Measurements from ENCODE around the gene FAM47E.
"Not testable (repeated sequence)": the region's sequence is repeated elsewhere in the genome, so short reads cannot be mapped to it uniquely, and the experiment has no call there.

Gene FAM47E

DNA sequence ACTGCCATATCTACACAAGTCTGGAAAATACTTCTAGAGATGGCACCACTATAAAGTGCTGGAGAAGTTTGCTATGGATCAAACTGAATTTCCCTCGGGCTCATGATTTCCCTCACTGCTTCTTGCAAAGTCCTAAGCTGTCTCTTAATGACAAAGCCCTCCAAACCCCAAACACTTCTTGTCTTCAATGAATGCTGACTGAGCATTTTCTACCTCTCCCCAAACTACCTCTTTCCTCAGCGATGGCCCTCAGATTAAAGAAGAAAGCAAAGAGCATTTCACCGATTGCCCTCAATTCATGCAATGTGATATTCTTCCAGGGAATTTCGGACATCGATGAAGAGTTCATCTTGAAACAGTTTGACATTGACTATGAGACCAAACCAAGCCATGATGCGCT is 19.7 kb downstream of the FAM47E start:
- no peak for DNase-seq

DNA sequence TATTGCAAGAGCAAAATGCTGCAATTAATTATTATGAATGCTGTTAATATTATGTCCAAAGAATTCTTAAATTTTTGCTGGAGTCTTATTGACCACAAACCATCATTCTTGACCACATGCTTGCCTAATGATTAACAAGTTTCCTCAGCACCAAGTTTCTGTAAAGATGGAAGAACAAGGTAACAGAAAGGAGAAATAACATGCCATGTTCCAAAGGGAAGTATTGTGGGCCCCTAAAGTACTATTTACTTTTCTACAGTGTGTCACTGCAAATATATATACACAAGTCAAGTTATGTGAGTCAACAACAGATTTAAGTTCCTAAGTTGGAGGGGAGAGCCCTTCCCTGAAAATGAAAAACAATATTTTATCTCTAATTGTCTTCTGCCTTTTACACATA is 20.6 kb downstream of the FAM47E start:
- no peak for DNase-seq

DNA sequence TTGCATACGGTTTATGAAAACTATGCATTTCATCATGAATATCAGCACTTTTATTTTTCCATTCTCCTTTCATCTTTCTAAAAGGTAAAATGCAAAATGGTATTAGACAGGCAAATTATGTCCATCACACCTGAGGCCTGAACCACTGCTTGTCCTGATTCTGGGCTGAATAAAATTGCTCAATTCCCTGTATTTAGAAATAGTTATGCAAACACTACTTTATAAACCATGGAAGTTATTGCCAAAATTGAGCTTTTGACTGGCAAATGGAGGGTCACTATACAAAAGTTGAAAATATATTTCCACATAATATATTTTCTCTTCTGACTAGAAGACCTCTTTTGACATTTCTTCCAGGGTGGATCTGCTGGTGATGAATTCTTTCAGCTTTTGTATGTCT is 21.1 kb downstream of the FAM47E start:
- DNase-seq = no peak

DNA sequence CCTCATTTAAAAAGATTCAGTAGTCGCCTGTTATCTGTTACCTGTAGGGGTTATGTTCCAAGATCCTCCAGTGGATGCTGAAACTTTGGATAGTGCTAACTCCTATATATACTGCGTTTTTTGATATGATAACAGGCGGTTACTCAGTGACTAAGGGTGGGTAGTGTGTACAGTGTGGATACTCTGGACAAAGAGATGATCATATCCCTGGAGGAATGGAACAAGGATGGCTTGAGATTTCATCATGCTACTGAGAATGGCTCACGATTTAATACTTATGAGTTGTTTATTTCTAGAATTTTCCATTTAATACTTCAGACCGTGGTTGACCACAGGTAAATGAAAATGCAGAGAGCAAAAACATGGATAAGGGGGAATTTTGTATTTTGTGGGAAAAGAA is 21.5 kb downstream of the FAM47E start:
- DNase-seq = no peak

DNA sequence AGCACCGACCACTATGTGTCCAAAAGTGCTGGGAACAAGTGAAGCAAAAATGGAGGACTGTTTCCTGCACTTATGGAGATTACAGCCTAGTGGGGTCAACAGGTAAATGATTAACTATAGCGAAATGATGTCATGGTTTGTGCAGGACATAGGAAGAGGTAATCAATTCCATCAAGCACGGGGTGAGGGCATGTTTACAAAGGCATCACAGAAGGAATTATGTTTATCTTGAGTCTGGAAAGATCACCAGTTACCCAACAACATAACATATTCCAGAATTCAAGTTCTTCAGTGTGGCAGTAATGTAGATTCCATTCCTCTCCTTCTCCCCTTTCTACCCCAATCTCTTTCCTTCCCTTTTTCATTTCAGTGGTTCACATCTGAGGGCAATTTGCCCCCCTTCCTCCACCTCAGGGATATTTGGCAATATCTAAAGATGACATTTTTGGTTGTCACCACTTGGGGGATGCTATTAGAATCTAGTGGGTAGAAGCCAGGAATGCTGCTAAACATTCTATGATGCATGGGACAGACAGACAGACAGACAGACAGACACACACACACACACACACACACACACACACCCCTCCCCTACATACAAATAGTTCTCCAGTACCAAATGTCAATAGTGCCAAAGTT is 24.1 kb downstream of the FAM47E start:
- DNase-seq = no peak

DNA sequence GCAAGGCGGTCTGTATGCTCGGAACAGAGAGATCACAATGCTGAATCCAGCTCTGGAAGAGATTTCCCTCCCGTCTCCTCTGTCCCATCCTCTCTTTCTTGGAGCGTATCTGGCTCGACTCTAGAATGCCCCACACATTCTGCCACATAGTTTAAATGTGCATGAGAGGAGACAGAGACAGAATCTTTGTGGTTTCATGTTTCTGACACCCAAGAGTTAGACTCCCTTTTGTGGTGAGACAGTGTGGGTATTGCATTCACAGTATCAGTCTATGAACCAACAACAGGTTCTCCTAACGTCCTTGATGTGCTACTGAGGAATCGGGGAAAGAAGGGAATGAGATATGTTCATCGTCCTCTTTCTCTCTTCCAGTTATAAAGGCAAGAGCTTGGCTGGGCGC is 25.3 kb downstream of the FAM47E start:
- no peak for DNase-seq

DNA sequence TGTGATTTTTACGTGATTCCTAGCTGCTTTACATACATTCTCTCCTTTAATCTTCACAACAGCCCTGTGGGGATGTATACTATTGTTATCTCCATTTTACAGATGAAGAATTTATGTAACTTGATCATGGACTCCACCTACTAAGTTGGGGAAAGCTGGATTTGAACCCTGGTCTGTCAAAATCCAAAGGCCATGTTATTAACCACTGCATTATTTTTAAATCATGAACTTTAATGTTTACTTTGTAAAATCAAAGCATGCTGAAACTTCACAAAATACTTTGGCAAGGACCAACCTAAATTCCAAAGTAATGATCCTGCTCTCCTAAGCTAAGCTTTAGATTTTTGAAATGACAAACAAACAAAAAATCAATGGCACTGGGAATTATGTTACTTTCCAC is 26.1 kb downstream of the FAM47E start:
- DNase-seq = no peak

DNA sequence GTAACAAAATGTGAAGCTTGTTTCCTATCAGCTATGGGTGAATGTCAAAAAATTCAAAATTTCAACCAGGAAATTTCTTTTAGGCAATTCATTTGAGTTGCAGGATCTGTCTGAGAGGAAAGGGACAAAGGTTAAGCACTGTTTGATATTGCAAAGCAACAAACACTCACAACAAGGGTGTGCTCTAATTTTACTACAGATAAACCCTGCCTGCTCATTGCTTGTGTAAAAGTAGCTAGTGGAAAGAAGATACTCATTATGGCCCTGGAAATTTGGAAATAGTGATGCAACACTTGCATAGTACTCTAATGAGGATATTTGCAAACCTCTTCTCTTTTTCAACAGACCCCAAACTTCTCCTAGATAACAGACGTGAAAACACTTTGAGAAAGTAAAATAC is 27.1 kb downstream of the FAM47E start:
- DNase-seq = no peak

DNA sequence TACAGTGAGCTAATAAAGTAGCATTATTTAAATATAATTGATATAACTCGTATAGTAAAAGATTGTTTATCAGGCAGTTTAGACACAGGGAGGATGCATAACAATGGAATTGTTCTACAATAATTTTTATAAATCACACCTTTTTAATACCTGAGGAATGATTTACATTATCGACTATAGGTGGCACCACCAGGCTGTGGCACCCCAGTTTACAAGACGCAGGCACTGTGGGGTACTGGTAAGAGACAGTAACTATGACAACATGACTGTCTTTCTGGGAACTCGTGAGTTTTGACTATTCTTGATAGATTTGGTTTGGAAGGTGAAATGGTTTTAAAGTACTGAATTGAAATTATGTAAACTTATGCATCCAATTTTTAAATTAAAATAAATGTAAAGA is 27.9 kb downstream of the FAM47E start:
- no peak for DNase-seq

DNA sequence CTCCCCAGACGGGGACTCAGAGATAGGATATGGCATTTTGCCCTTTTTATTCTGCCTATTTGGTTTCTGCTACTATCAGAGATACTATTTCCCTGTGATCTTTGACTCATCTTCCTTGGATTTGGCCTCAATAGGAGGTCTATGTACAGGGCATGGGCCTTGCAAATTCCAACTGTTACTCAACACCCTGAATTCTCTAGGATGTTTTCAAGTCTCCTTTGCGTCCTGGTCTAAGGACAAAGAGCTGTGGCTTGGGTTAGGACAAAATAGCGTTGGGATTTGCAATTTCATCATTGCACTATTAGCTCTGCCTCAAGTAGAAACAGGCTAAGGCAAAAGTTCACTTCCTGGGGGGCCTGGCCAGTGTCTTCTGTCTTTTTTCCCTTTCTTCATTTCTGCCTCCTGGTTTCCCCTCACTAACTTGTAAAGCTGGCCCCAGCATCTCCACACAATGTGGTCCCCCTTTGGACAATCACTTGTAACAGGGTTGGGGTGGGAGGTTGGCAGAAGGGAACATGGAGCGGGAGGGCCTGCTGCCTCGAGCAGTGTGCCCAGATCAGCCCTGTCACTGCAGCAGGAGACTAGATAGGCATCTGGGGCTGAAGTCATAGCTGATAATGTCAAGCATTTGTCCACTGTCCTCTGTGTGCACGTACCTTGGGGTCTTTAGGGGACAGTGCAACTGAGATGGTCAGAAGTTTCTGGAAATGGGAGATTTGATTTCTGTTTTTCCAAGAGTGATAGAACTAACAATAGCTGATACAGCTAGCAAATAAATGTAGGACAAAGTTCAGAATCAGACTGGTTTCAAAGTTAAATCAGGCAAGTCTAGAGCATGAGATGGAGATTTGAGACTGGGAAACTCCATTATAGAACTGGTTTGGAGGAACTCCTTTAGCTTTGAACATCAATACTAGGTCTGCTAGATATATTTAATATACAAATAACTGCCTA is 29.2 kb downstream of the FAM47E start:
- no peak for DNase-seq

DNA sequence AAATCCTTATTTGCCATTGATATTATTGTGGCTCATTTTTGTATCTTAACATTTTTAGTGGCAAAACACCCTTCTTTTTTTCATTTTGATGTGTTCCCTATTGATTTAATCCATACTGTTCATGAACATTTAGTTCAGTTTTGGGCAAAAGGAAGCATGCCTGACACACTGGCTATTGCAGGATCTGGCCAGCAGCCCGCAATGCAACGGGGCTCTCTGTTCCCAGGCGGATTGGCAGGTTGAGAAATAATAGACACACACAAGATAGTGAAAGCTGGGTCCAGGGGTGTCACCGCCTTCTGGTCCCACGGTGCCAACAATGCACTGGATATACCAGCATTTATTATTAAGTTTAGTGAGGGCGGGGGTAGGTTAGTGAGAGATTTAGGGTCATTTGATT is 30.1 kb downstream of the FAM47E start:
- not testable (repeated sequence) for DNase-seq

DNA sequence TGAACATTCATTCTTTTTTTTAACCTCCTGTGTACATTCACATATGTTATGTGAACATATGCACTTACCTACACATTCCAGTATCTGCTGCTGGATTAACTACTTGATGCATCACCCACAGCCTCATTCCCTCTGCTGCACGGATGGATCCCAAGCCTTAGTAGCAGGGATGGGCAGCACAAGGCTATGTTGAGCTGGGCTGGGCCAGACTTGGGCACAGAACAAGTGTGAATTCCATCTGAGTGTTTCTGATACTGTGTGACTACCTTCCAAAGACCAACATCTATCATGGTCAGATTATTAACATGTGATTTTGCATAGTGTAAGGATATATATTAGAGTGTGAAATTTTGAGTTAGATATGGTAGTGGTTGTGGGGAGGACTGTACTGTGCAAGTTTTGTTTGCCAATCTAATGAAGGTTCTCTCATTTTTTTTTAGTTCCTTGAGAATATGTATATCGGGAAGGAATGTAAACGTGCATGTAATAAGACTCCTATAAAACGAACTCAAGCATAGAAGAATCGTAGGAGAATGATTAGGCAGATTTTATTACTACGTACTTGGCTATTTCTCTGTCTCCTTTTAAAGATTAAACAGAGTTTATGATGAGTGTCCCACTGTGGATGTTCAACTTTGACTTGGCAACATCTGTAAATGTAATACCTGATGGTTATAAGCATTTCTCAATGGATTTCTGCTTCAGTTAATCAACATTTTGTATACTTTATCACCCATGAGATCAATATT is 31.6 kb downstream of the FAM47E start:
- DNase-seq = no peak

DNA sequence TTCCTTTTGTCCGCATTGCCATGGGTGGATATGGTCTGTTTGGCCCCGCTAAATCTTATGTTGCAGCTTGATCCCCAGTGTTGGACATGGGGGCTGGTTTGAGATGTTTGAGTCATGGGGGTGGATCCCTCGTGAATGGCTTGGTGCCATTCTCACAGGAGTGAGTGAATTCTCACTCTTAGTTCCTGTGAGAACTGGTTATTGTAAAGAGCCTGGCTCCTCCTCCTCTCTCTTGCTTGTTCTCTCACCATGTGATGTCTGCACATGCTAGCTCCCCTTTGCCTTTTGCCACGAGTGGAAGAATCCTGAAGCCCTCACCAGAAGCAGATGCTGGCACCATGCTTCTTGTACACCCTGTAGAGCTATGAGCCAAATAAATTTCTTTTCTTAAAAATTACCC is 32.4 kb downstream of the FAM47E start:
- no peak for DNase-seq

DNA sequence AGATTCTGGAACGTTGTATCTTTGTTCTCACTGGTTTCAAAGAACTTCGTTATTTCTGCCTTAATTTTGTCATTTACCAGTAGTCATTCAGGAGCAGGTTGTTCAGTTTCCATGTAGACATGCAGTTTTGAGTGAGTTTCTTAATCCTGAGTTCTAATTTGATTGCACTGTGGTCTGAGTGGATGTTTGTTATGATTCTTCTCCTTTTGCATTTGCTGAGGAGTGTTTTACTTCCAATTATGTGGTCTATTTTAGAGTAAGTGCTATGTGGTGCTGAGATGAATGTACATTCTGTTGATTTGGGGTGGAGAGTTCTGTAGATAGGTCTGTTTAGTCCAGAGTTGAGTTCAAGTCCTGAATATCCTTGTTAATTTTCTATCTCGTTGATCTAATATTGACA is 36.3 kb downstream of the FAM47E start:
- not testable (repeated sequence) for DNase-seq

DNA sequence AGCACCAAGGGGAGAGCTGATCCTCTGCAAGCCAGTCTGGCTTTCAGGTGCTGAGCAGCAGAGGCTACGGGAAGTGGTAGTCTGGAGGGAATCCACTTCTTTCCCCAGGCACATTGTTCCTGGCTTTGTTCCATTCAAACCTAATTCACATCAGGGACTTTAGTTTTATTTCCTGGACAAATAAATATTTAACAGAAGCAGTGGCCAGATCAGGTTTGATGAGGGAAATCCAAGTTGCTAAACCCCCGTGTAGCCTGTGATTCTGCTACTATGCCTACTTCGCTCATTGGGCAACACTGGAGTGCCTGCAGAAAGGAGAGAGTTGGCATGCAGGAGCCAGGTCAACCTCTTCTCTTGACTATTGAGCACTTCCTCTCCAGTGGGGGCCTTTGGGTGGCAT is 41.2 kb downstream of the FAM47E start:
- DNase-seq = no peak

DNA sequence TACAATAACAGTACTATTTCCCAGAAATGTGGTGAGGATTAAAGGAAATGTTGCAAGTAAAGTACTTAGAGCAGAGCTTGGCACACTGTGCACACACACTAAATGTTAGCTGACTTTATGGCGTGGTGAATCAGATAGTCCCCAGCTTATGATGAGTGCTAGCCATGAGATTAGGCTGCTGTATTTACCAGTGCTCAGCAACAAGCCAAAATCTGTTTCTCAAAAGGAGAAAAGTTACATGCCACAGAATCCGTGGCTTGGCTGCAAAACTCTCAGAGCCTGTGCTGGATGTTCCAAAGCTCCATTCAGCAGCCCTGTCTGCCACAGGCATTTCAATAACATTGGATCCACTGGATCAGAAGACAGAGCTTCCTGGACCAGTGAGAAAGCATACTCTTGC is 42.3 kb downstream of the FAM47E start:
- DNase-seq = no peak

DNA sequence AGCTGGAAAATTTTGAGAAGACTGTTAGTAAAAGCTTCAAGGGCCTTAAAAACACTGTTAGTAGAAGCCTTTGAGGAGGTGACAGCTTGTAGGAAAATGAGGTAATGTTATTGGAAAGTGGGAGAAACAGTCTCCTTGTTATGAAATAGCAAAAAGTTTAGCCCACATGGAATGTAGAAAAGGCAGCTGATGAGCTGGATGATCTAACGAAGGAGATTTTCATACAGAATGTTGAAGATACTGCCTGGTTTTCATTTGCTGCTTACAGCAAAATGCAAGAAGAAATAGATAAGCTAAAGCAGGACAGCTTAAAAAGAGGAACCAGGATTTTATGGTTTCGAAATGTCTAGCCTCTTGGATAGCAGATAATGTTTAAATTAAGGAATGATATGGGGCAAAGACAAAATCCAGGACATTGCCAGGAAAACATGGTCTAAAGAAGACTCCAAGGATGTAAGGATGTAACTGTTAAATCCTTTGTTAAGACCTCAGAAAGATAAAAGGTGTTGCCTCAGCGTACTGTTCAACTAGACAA is 44.8 kb downstream of the FAM47E start:
- no peak for DNase-seq

DNA sequence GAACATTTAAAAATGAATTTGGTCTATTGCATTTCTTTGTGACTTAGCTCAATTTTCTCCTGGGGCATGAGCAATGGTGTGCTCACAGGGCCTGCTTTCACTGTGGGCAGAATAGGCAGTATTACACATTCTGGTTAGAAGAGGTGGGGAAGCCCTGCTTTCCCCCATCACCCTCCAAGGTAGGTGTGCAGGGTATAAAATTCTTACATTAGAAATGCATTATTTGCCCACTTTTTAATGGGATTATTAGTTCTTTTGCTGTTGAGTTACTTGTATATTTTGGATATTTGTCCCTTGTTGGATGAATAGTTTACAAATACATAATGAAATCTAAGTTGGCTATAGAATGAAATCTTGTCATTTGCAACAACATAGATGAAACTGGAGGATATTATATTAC is 46.7 kb downstream of the FAM47E start:
- no peak for DNase-seq

DNA sequence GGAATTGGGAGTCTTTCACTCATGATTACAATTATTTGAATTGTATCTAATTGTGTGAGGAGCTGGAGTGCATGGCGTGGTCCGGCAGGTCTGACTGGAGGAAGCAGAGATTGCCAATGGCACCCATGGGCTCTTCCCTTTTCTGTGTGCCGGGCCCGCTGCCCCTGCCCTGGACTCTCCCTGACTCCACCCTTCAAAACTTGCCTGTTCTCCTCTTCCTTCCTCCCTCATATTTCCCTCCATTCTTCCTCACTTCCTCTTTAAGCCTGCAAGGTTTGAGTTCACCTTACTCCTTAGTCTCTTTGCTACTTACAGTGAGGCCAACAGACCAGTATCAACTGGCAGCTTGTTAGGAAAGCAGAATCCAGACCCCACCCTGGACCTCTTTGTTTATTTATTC is 48.5 kb downstream of the FAM47E start:
- DNase-seq = no peak

DNA sequence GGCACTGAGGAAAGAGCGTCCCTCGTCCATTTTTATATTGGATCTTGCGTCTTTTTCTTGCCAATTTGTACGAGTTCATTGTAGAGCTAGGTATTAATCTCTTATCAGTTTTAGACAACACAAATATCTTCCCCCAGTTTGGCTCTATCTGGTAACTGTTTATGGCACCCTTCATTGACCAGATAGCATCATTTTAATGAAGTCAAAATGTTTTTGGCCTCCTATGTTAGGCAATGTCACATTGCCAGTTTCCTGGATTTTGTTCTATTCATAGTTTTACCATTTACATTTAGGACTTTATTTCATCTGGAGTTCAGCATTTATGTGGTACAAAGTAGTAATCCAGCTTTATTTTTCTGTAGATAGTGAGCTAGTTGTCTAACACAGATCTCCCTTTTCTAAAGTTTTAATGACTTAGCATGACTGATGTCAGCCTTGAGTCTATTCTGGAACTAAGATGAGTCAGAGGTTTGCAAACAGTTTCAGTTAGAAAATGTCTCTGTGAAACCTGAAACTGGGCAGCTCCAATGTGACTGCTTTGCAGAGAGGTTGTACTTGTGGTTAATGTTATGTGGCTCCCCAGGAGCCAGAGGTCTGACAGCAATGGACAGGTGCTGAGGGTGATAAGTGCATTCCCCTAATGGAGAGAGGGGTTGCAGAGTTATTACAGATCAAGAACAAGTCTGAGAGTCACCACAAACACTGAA is 49.7 kb downstream of the FAM47E start:
- DNase-seq = peak; percentile 49

DNA sequence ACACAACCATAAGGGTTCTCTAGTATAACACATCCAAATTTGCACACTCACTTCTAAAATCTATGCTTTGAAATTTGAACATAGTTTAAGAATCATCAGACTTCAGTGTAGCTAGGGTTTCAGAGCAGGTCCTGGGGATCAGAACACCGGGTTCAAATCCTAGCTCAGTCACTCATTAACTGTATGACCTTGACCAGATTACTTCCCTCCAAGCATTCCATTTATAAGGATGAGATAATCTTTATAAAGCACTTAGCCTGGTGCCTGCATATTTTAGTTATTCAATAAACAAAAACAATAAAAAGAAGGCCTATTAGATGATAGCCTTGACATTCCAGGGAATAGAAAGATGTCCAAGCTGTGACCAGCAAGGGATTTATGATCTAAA is 50.2 kb downstream of the FAM47E start:
- DNase-seq = no peak

DNA sequence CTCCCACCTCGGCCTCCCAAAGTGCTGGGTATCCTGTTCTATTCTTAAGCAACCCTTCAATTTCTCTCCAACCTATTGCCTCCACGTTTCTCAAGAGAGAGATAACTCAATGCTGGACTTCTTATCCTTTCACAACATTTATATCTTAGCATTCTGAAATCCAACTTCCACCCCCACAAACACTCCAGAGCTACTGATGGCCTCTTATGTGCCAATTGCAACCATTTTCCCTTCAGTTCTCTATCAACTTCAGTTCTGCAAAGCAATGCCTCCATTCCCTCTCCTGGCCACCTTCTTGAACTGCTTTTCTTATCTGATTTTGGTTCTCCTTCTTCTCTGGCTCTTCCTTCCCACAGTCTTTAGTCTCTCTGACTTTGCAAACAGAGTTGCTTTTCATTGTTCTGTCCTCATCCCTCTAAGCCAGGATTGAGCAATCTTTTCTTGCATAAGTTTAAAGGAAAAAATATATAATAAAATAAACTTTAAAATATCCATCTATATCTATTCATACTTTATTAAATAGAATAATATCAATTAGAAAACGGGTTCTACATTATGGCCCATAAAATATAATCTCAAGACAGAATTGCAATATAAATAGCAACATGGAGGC is 51.4 kb downstream of the FAM47E start:
- DNase-seq = no peak

Data from stimulated activated CD4-positive, alpha-beta T cell treated with anti-CD3 and anti-CD28 coated beads, Interleukin-4, amount 100 ng/mL, for 24 hours (primary cell).